RWPE2 (cell line): ENCODE data around the gene LSM14B.
A peak's percentile ranks its signal among the peaks of the same experiment; 100 is the strongest.

Source experiments
- ATAC-seq: fragments of 200-7000 bp; cut with Tn5 transposase; 3 replicates; pipeline ENCODE4 v1.9.1; 2021; ENCODE audit warnings: low read depth
- DNase-seq: peaks from one replicate; pipeline ENCODE4 v3.0.0-alpha.2; 2020; ENCODE audit warnings: low spot score
- H3K27ac ChIP-seq: fragments of 450-650 bp; 2 replicates; pipeline ENCODE4 v1.5.1; 2017; ENCODE audit warnings: mild to moderate bottlenecking; ENCODE audit not compliant: poor library complexity, severe bottlenecking
- H3K27me3 ChIP-seq: fragments of 250-450 bp; sonication (Bioruptor Pico); 2 replicates; pipeline ENCODE4 v1.5.1; 2021; ENCODE audit warnings: mild to moderate bottlenecking, moderate library complexity; ENCODE audit not compliant: insufficient read depth, poor library complexity, severe bottlenecking
- H3K36me3 ChIP-seq: fragments of 250-450 bp; sonication (Bioruptor Pico); 2 replicates; pipeline ENCODE4 v1.5.1; 2020; ENCODE audit warnings: low read depth, mild to moderate bottlenecking, moderate library complexity
- H3K4me1 ChIP-seq: fragments of 250-450 bp; sonication (Bioruptor Pico); 2 replicates; pipeline ENCODE4 v1.5.1; 2021; ENCODE audit warnings: mild to moderate bottlenecking, moderate library complexity; ENCODE audit not compliant: insufficient read depth, poor library complexity, severe bottlenecking
- H3K4me3 ChIP-seq: fragments of 250-450 bp; sonication (Bioruptor Pico); 2 replicates; pipeline ENCODE4 v1.5.1; 2021; ENCODE audit warnings: mild to moderate bottlenecking, moderate library complexity; ENCODE audit not compliant: severe bottlenecking
- H3K9me3 ChIP-seq: fragments of 250-450 bp; sonication (Bioruptor Pico); 2 replicates; pipeline ENCODE4 v1.5.1; 2021; ENCODE audit warnings: mild to moderate bottlenecking, moderate library complexity; ENCODE audit not compliant: severe bottlenecking
- CTCF ChIP-seq: fragments of 450-650 bp; IDR thresholded peaks from one replicate; pipeline ENCODE4 v1.5.1; 2017; ENCODE audit warnings: mild to moderate bottlenecking, moderate library complexity; ENCODE audit not compliant: poor library complexity, severe bottlenecking

The LSM14B gene

GRCh38 chr20:62178316-62179161, 56.3 kb downstream of the LSM14B start:
- peak; percentile 75 for DNase-seq
- Histone ChIP-seq H3K4me3 (no peak overlapping the region), H3K4me1 (peaks cover 5% of the 10 kb centered on the region), H3K27ac (no peak overlapping the region), H3K27me3 (no peaks in the 10 kb centered on the region), H3K9me3 (no peaks in the 10 kb centered on the region), H3K36me3 (peaks cover 52% of the 10 kb centered on the region)
- no peak for TF ChIP-seq CTCF
- ATAC-seq, result no peak

- H3K27me3 ChIP-seq, result no peaks in the 10 kb centered on the region
- peaks cover 8% of the 10 kb centered on the region for H3K4me1 ChIP-seq
- no peak overlapping the region for H3K27ac ChIP-seq
- peaks cover 46% of the 10 kb centered on the region for H3K36me3 ChIP-seq
- ATAC-seq (no peak), DNase-seq (peak; percentile 79)
- no peaks in the 10 kb centered on the region for H3K9me3 ChIP-seq
- no peak overlapping the region for H3K4me3 ChIP-seq
- TF ChIP-seq CTCF, result no peak
Measured at GRCh38 chr20:62179162-62179504, 56.9 kb downstream of the LSM14B start.

- H3K36me3 ChIP-seq, result peaks cover 27% of the 10 kb centered on the region
- H3K27me3 ChIP-seq, result no peaks in the 10 kb centered on the region
- TF ChIP-seq CTCF, result no peak
- H3K4me1 ChIP-seq, result peaks cover 8% of the 10 kb centered on the region
- no peaks in the 10 kb centered on the region for H3K9me3 ChIP-seq
- peak overlapping the region; percentile 88 for H3K4me3 ChIP-seq
- ATAC-seq (no peak), DNase-seq (no peak)
- H3K27ac ChIP-seq, result peak overlapping the region; percentile 63
Measured at GRCh38 chr20:62181808-62182207, 59.5 kb downstream of the LSM14B start.

GRCh38 chr20:62182469-62183425, 60.5 kb downstream of the LSM14B start, which contains the start of gene MTG2:
Gene MTG2 (plus strand): TSS chr20:62183028. CDS start chr20:62193421, 10,393 bp downstream.
- no peak for TF ChIP-seq CTCF
- peak within 1 kb of the TSS; percentile 63 for H3K27ac ChIP-seq
- H3K4me3 ChIP-seq, result peak within 1 kb of the TSS; percentile 88
- no peaks in the 10 kb centered on the region for H3K9me3 ChIP-seq
- H3K4me1 ChIP-seq, result peaks cover 17% of the 10 kb centered on the region
- no peaks in the 10 kb centered on the region for H3K27me3 ChIP-seq
- ATAC-seq (peak; percentile 94), DNase-seq (peak; percentile 100)
- peaks cover 27% of the 10 kb centered on the region for H3K36me3 ChIP-seq
